ENCODE measurements around the gene EPHA3.

- no peak for TF ChIP-seq EP300 (IDR thresholded peaks at IDR 0.05)
- TF ChIP-seq CTCF (IDR thresholded peaks at IDR 0.05) = no peak
- no peak for TF ChIP-seq POLR2A (IDR thresholded peaks at IDR 0.05)
These were observed 347.8 kb downstream of the EPHA3 start for GRCh38 chr3:89455240-89455639.

Measured in ovary (tissue), 3 donors.